ENCODE measurements around the gene OR8B3. TPM values are rescaled to one million over a fixed set of nuclear protein-coding genes. Genes with fewer than 3 reads are reported as not detected.

Gene OR8B3
- total RNA-seq, 1 experiment from 2014 or later = not detected

DNA sequence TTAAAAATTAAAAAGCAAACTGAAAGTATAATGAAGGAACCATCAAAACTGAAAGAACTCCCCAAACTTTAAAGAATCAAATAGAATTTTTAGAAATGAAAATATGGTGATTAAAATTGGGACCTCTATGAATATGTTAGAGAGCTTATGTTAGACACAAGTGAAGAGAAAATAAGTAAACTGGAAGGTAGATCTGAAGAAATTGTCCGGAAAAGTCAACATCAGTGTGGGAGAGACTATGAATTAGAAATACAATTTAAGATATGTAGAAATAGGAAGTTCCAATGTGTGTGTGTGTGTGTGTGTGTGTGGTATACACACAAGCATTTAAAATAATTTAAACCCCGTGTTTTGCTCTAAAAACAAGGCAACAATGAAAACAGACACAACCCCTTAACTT, 30.8 kb upstream of the OR8B3 start:
- H3K9ac ChIP-seq (ENCODE audit: low read length) = no peak overlapping the region
- DNase-seq (no peak), ATAC-seq (no peak)
- H3K36me3 ChIP-seq (ENCODE audit: low read depth, low read length) = no peaks in the 10 kb centered on the region
- H3K79me2 ChIP-seq (ENCODE audit: low read length) = no peaks in the 10 kb centered on the region
- H3K4me1 ChIP-seq (ENCODE audit: insufficient read depth, low read length) = no peaks in the 10 kb centered on the region
- H3K9me3 ChIP-seq (ENCODE audit: low read length) = no peaks in the 10 kb centered on the region
- intact Hi-C loops (cut with micrococcal nuclease) = no loop called here
- H3K27me3 ChIP-seq (ENCODE audit: low read length) = peaks cover 65% of the 10 kb centered on the region
- no peak overlapping the region for H3K27ac ChIP-seq (ENCODE audit: low read length)
- ChIA-PET POLR2A (ENCODE audit: unreplicated experiment) (no interaction called here), CTCF (no interaction called here)
- no peaks in the 10 kb centered on the region for H3F3A ChIP-seq (ENCODE audit: low read length, unreplicated experiment)
- no peaks in the 10 kb centered on the region for H3K9me2 ChIP-seq (replicated peaks; ENCODE audit: low read length)
- no peak overlapping the region for H3K4me2 ChIP-seq (ENCODE audit: low read length)
- no peak overlapping the region for H3K4me3 ChIP-seq (ENCODE audit: low read length)
- H4K20me1 ChIP-seq (ENCODE audit: low read length) = no peaks in the 10 kb centered on the region
- no TSS peak for BruUV-seq (replicated peaks)
- no peak overlapping the region for H2AFZ ChIP-seq (ENCODE audit: low read length)
- TF ChIP-seq EZH2phosphoT487 (IDR thresholded peaks at IDR 0.05; ENCODE audit: borderline replicate concordance, low read length) (no peak), EZH2 (IDR thresholded peaks at IDR 0.05; ENCODE audit: low read length, unreplicated experiment) (no peak)
- TF ChIP-seq, protein P1, sequence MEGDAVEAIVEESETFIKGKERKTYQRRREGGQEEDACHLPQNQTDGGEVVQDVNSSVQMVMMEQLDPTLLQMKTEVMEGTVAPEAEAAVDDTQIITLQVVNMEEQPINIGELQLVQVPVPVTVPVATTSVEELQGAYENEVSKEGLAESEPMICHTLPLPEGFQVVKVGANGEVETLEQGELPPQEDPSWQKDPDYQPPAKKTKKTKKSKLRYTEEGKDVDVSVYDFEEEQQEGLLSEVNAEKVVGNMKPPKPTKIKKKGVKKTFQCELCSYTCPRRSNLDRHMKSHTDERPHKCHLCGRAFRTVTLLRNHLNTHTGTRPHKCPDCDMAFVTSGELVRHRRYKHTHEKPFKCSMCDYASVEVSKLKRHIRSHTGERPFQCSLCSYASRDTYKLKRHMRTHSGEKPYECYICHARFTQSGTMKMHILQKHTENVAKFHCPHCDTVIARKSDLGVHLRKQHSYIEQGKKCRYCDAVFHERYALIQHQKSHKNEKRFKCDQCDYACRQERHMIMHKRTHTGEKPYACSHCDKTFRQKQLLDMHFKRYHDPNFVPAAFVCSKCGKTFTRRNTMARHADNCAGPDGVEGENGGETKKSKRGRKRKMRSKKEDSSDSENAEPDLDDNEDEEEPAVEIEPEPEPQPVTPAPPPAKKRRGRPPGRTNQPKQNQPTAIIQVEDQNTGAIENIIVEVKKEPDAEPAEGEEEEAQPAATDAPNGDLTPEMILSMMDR (conservative IDR thresholded peaks at IDR 0.05; ENCODE audit: low read depth, low read length) = no peak

DNA sequence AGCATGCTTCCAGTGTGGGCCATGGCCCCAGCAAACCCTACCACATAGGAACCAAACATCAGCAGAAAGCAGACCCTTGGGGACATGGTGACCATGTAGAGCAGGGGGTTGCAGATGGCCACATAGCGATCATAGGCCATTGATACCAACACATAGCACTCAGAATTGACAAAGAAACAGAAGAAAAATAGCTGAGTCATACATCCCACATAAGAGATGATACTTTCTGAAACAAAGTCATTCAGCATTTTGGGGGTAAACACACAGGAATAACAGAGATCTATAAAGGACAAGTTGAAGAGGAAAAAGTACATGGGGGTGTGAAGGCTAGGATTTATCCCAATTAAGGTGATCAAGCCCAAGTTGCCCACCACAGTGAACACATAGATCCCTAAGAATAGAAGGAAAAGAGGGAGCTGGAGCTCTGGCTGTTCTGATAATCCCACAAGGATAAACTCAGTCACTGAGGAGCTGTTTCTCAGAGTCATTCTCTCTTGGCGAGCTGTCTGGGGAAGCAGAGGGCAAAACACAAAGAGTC, 25.6 kb upstream of the OR8B3 start, which contains the start of gene OR8B4:
OR8B4 (minus strand) TSS at position 488 of the 538 bp plus-strand sequence; CDS start at position 488, 0 bp downstream.
- intact Hi-C loops (cut with micrococcal nuclease) = no loop called here

DNA sequence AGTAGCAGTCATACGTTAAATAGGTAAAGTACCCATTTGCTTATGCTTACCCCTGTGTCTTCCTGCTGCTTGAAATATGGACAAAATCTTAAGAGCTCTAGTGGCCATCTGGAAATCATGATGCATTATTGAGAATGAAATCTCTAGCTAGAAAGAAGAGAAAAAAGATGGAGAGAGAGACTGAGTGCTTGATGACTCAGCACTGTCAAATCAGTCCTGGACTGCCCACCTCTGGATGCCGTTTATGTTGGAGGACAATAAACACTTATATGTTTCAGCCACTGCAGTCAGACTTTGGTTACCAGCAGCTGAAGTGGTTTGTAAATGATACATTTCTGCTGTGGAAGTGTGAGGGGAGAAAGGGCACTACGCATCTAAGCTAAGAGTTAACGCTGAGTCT, 22.2 kb upstream of the OR8B3 start:
- POLR2A ChIA-PET (ENCODE audit: unreplicated experiment) = no interaction called here
- no peak for TF ChIP-seq EZH2phosphoT487 (IDR thresholded peaks at IDR 0.05; ENCODE audit: borderline replicate concordance, low read length)
- TF ChIP-seq EZH2 (IDR thresholded peaks at IDR 0.05; ENCODE audit: low read length, unreplicated experiment) = no peak
- TF ChIP-seq, protein P1 (conservative IDR thresholded peaks at IDR 0.05; ENCODE audit: low read depth, low read length) = no peak
- no TSS peak for BruUV-seq (replicated peaks)
- H3K27ac ChIP-seq (ENCODE audit: low read length) = no peak overlapping the region
- no peaks in the 10 kb centered on the region for H3K36me3 ChIP-seq (ENCODE audit: low read depth, low read length)
- H2AFZ ChIP-seq (ENCODE audit: low read length) = no peak overlapping the region
- H3K9ac ChIP-seq (ENCODE audit: low read length) = no peak overlapping the region
- DNase-seq = no peak
- no peaks in the 10 kb centered on the region for H3K4me1 ChIP-seq (ENCODE audit: insufficient read depth, low read length)
- H3F3A ChIP-seq (ENCODE audit: low read length, unreplicated experiment) = no peaks in the 10 kb centered on the region
- H3K27me3 ChIP-seq (ENCODE audit: low read length) = peaks cover 84% of the 10 kb centered on the region
- H3K9me3 ChIP-seq (ENCODE audit: low read length) = no peaks in the 10 kb centered on the region
- H3K9me2 ChIP-seq (replicated peaks; ENCODE audit: low read length) = no peaks in the 10 kb centered on the region
- intact Hi-C loops (cut with micrococcal nuclease) = no loop called here
- CTCF ChIA-PET = no interaction called here
- no peaks in the 10 kb centered on the region for H3K79me2 ChIP-seq (ENCODE audit: low read length)
- no peak overlapping the region for H3K4me2 ChIP-seq (ENCODE audit: low read length)
- no peaks in the 10 kb centered on the region for H4K20me1 ChIP-seq (ENCODE audit: low read length)
- no peak overlapping the region for H3K4me3 ChIP-seq (ENCODE audit: low read length)
- no peak for ATAC-seq

More for the DNA sequence above, 25.6 kb upstream of the OR8B3 start, which contains the start of gene OR8B4:
- Histone ChIP-seq H2AFZ (ENCODE audit: low read length) (no peak within 1 kb of the TSS), H4K20me1 (ENCODE audit: low read length) (no peaks in the 10 kb centered on the region), H3K79me2 (ENCODE audit: low read length) (no peaks in the 10 kb centered on the region), H3F3A (ENCODE audit: low read length, unreplicated experiment) (no peaks in the 10 kb centered on the region), H3K27me3 (ENCODE audit: low read length) (peaks cover 74% of the 10 kb centered on the region), H3K9me3 (ENCODE audit: low read length) (no peaks in the 10 kb centered on the region), H3K36me3 (ENCODE audit: low read depth, low read length) (no peaks in the 10 kb centered on the region), H3K4me2 (ENCODE audit: low read length) (no peak within 1 kb of the TSS), H3K4me1 (ENCODE audit: insufficient read depth, low read length) (no peaks in the 10 kb centered on the region), H3K27ac (ENCODE audit: low read length) (no peak within 1 kb of the TSS), H3K9me2 (replicated peaks; ENCODE audit: low read length) (no peaks in the 10 kb centered on the region), H3K9ac (ENCODE audit: low read length) (no peak within 1 kb of the TSS), H3K4me3 (ENCODE audit: low read length) (no peak within 1 kb of the TSS)
- ChIA-PET CTCF (no interaction called here), POLR2A (ENCODE audit: unreplicated experiment) (no interaction called here)
- DNase-seq (no peak), ATAC-seq (no peak)
- no TSS peak for BruUV-seq (replicated peaks)
- TF ChIP-seq EZH2phosphoT487 (IDR thresholded peaks at IDR 0.05; ENCODE audit: borderline replicate concordance, low read length) (no peak), EZH2 (IDR thresholded peaks at IDR 0.05; ENCODE audit: low read length, unreplicated experiment) (no peak)
- TF ChIP-seq, protein P1 (conservative IDR thresholded peaks at IDR 0.05; ENCODE audit: low read depth, low read length) = no peak

All from PC-3 (cell line).